Right lobe of liver (tissue), 6 donors: Measurements from ENCODE around the gene PMVK. TPM values are rescaled to one million over a fixed set of nuclear protein-coding genes. Genes with fewer than 3 reads are reported as not detected.

Experiments used
- ATAC-seq, 4 donors: fragments of 200-7000 bp; cut with Tn5 transposase; one replicate each; pipeline ENCODE4 v1.9.1; 2020; ENCODE audit warnings: mild to moderate bottlenecking in 4 of 4, moderate library complexity in 4 of 4
- DNase-seq, 3 donors: peaks; one replicate each; pipeline ENCODE4 v3.0.0-alpha.2; 2020
- H3K27ac ChIP-seq, 3 donors: fragments of 200-600 bp; one replicate each; pipeline ENCODE4 v1.8.0; 2022
- H3K27me3 ChIP-seq, 2 donors: fragments of 200-600 bp; one replicate each; pipeline ENCODE4 v1.8.0; 2022
- H3K36me3 ChIP-seq, 4 donors: fragments of 200-600 bp; sonication (generic) in 1 of 4; one replicate each; pipeline versions ENCODE4 v1.5.1 to v1.8.0; 2017 to 2022; ENCODE audit warnings: control low read depth in 1 of 4
- H3K4me1 ChIP-seq, 4 donors: fragments of 200-600 bp; sonication (generic) in 1 of 4; one replicate each; pipeline versions ENCODE4 v1.5.1 to v1.8.0; 2017 to 2022; ENCODE audit warnings: control low read depth in 1 of 4
- H3K4me3 ChIP-seq, 3 donors: fragments of 200-600 bp; one replicate each; pipeline ENCODE4 v1.8.0; 2022
- H3K9me3 ChIP-seq, 4 donors: fragments of 200-600 bp; sonication (generic) in 1 of 4; one replicate each; pipeline versions ENCODE4 v1.5.1 to v1.8.0; 2017 to 2022; ENCODE audit warnings: control low read depth in 1 of 4
- CTCF ChIP-seq, 4 donors: fragments of 200-600 bp in 3 of 4; fragments of 450-650 bp in 1 of 4; IDR thresholded peaks; one replicate each; pipeline versions ENCODE4 v1.5.1 to v1.8.0; 2016 to 2022; ENCODE audit warnings: antibody characterized with exemption in 4 of 4, mild to moderate bottlenecking in 2 of 4
- POLR2A ChIP-seq: fragments of 450-650 bp; IDR thresholded peaks from one replicate; pipeline ENCODE4 v1.6.1; 2017; ENCODE audit warnings: antibody characterized with exemption, mild to moderate bottlenecking
- WGBS: methylation state at CpG from one replicate; pipeline ENCODE4 v1.1.6; 2018; ENCODE audit warnings: low coverage, low lambda C conversion rate; ENCODE audit not compliant: insufficient coverage; ENCODE audit errors: missing lambda C conversion rate; 5-methylcytosine and 5-hydroxymethylcytosine counted together
- intact Hi-C, 2 donors: fragments of 100-400 bp; cut with DNase I; formaldehyde crosslinking; loops; one replicate each; pipeline versions ENCODE4 v1.11.2 to v1.14.1; 2022
- total RNA-seq, 6 experiments: library from RNA; depleted of rRNA in 2 of 6; stranded (reverse); fragments of >200 nt in 2 of 6; fragmentation: NEBNext Ultra II Directional in 3 of 6; extraction: Animal tissue kit (Norgen Biotek cat#: 25700) in 3 of 6; gene quantifications; one replicate each; pipeline versions ENCODE4 v1.1.0 to v1.2.4, GENCODE V29; 2016 to 2023
- donor health status: DM: no; HTN: yes; CAD: no.
- donor health status: DM: no; HTN: no; CAD: no.
- donor health status: DM: no; HTN: no; CAD: no.
- donor health status: DM: no; HTN: yes; CAD: no.
- donor health status: DM: no; HTN: yes; CAD: no.

The PMVK gene
- total RNA-seq, 6 experiments from 2014 or later: 16.9 to 34.5 (median 29.2) TPM

GRCh38 chr1:154967331-154967950 lies 30.9 kb upstream of the PMVK start:
- Histone ChIP-seq H3K4me3 (no peak overlapping the region), H3K4me1 (peaks cover 0 to 30% (median 12%) of the 10 kb centered on the region in 4 donors), H3K9me3 (no peaks in the 10 kb centered on the region), H3K27me3 (no peaks in the 10 kb centered on the region), H3K36me3 (peaks cover 4 to 55% (median 29%) of the 10 kb centered on the region in 4 donors), H3K27ac (no peak overlapping the region)
- WGBS: 85% methylated on average over 2 of the region's 5 CpGs
- TF ChIP-seq CTCF (IDR thresholded peaks at IDR 0.05) (no peak), POLR2A (peak; percentile 10)
- ATAC-seq: no peak
- intact Hi-C loops: no loop called here
- DNase-seq: no peak

- Histone ChIP-seq H3K4me1 (peaks cover 0 to 20% (median 5%) of the 10 kb centered on the region in 4 donors), H3K27ac (no peak overlapping the region), H3K27me3 (no peaks in the 10 kb centered on the region), H3K4me3 (no peak overlapping the region), H3K36me3 (peaks cover 4 to 55% (median 29%) of the 10 kb centered on the region in 4 donors), H3K9me3 (no peaks in the 10 kb centered on the region)
- WGBS: no CpG with 5 or more reads among the region's 7 CpGs
- DNase-seq (no peak), ATAC-seq (no peak)
- TF ChIP-seq CTCF (IDR thresholded peaks at IDR 0.05) (no peak), POLR2A (no peak)
- intact Hi-C loops: no loop called here
These were observed 29.6 kb upstream of the PMVK start for GRCh38 chr1:154966111-154966510.

- Histone ChIP-seq H3K27me3 (no peaks in the 10 kb centered on the region), H3K4me1 (peaks cover 0 to 19% (median 0%) of the 10 kb centered on the region in 4 donors), H3K9me3 (no peaks in the 10 kb centered on the region), H3K4me3 (no peak overlapping the region), H3K36me3 (peaks cover 4 to 59% (median 29%) of the 10 kb centered on the region in 4 donors), H3K27ac (no peak overlapping the region)
- WGBS: no CpG with 5 or more reads among the region's 6 CpGs
- intact Hi-C loops: no loop called here
- no peak for TF ChIP-seq POLR2A
- no peak for TF ChIP-seq CTCF (IDR thresholded peaks at IDR 0.05)
- ATAC-seq (no peak), DNase-seq (no peak)
These were observed 27.8 kb upstream of the PMVK start for GRCh38 chr1:154964359-154964758.

GRCh38 chr1:154963643-154964042 lies 27.1 kb upstream of the PMVK start:
- Histone ChIP-seq H3K9me3 (no peaks in the 10 kb centered on the region), H3K27ac (no peak overlapping the region), H3K4me1 (peaks cover 0 to 19% (median 0%) of the 10 kb centered on the region in 4 donors), H3K36me3 (peaks cover 4 to 62% (median 29%) of the 10 kb centered on the region in 4 donors), H3K4me3 (no peak overlapping the region), H3K27me3 (no peaks in the 10 kb centered on the region)
- intact Hi-C loops: no loop called here
- TF ChIP-seq CTCF (IDR thresholded peaks at IDR 0.05): no peak
- TF ChIP-seq POLR2A: no peak
- DNase-seq: no peak
- no peak for ATAC-seq
- WGBS: 85% methylated on average over 4 of the region's 8 CpGs
